AML-193 (cell line): ENCODE results near the gene OTOG.

Experiments
- DNase-seq, 2 experiments: peaks; one replicate each; lab custom pipeline; 2025; lab: John Stamatoyannopoulos, UW

Gene OTOG

DNA sequence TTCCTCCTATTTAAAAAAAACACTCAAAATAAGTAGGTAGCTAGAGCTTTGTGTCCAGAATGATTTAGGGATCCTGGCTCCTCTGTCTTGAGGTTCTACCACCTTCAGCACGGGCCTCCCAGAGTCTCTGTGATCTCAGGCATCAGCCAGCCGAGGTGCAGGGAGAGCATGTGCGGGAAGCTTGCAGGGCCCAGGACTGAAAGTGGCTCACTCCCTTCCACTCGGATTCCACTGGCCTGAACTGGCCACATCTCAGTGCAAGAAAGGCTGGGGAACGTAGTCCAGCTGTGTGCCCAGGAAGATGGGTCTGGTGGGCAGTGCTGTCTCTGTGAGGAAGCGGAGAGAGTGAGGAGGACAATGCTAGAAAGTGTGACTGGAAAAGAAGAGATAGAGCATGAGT is 104.0 kb downstream of the OTOG start:
- no peak for DNase-seq

DNA sequence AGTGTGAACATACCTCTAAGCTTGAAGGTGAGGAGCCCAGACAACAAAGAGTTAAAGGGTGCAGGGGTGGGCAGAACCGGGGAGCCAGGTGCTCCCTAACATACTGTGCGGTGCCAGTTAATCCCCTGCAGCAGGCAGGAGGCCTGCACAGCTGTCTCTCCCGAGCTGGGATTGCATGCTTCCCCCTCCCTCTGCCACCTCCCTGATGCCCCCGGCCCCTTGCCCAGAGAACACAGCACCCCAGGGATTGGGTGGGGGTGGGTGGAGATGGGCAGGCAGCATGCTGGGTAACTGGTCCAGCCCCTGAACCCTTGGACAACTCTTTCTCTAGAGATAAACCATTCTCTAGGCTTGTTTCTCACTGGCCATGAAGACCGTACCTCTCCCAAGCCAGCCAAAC is 104.6 kb downstream of the OTOG start:
- DNase-seq: no peak

DNA sequence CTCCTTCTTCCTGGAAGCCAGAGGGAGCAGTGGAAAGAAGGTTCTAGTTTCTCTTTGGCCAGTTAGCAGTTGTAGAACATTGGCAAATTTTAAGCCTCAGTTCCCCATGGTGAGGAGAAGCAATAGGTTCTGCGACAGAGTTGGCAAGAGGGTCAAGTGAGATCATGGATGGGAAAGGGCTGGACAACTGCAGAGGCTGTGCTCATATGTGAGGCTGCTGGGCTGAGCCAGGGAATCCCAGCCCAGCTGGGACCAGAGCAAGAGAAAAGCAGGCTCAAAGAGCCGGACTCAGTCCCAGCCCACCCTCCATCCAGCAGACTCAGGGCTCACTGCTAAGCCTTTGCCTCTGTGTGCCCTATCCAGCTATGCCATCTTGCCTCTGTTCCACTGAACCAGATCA is 105.5 kb downstream of the OTOG start:
- no peak for DNase-seq

DNA sequence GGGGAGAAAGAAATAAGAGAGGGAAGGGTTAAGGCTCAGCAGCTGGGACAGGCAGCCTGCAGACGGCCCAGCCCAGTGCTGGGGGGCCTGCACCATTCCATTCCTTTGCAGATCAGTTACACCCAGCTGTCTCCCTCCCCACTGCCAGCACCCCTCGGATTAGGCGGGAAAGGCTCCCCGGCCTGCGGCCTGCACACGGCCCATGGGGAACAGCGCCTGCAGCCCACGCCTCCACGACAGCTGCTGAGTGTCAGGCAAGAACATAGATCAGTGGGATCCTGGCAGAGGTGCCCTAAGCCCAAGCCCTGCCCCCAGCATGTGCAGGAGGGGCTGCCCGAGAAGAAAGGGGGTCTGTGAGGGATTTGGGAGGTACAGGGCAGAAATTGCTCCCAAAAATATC is 106.6 kb downstream of the OTOG start:
- no peak for DNase-seq

DNA sequence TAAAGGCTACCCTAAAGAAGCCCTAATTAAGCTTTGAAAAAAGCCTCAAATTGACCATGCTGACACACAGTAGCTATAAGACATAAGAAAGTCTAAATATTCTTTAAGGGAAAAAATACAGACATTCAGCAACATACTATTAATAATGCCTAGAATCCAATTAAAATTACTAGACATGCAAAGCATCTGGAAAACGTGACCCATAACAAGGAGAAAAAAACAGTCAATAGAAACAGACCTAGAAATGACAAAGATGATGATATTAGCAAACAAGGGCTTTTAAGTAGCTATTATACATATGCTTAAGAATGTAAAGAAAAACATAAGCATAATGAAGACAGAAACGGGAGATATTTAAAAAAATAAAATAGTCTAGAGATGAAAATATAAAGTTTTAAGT is 108.6 kb downstream of the OTOG start:
- DNase-seq: no peak

DNA sequence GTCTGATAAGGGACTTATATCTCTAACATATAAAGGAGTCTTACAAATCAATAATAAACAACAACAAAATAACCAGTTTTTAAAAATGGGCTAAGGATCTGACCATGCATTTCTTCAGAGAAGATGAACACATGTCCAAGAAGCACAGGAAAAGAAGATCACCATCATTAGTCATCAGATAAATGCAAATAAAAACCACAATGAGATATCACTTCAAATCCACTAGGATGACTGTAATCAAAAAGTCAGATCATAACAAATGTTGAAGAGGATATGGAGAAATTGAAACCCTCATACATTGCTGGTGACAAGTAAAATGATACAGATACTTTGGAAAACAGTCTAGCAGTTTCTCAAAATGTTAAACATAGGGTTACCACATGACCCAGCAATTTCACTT is 111.2 kb downstream of the OTOG start:
- DNase-seq: no peak

DNA sequence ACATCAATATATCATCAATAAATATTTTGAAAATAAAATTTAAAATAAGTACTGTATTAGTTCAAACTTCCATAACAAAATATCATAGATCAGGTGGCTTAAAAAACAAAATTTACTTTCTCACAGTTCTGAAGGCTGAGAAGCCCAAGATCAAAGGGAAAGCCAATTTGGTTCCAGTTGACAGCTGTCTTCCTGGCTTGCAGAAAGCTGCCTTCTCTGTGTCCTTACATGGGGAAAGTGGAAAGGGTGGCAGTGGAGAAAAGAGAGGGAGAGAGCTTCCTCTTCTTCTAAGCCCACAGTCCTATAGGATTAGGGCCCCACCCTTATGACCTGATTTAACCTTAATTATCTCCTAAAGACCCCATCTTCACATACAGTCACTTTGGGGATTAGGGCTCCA is 121.1 kb downstream of the OTOG start:
- DNase-seq: no peak

DNA sequence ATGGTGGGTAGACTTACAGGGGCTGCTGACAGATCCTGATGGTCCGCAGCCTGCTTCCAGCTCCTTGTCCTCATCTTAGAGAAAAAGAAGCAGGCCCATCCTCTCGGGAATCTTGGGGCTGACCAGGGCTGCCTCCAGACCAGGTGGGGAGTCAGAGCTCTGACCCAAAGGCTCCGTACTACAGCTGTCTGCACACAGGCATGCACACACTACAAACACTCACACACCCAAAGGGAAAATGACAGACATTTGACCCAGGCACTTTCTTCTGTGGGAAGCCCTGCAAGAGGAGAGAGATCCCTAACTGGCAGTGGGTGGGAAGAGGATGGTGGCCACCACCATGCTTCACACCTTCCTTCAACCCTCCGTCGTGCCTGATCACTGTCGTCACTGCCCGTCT is 125.4 kb downstream of the OTOG start:
- no peak for DNase-seq

DNA sequence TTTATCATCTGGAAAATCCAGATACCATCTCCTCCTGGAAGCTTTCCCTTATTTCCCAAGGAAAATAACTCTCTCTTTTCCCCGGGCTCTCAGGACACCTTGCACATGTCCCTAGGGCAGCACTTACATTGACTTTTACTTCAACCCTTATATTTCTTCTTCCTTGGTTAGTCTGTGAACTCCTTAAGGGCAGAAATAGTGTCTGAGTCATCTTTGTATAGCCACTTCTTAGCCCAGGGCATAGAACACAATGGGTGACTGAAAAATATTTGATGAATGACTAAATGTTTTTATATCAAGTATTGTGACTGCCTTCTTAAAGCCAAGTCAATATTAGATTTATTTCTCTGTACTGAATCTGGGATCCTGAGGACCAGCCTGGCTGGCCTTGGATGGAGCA is 126.9 kb downstream of the OTOG start:
- DNase-seq: no peak

DNA sequence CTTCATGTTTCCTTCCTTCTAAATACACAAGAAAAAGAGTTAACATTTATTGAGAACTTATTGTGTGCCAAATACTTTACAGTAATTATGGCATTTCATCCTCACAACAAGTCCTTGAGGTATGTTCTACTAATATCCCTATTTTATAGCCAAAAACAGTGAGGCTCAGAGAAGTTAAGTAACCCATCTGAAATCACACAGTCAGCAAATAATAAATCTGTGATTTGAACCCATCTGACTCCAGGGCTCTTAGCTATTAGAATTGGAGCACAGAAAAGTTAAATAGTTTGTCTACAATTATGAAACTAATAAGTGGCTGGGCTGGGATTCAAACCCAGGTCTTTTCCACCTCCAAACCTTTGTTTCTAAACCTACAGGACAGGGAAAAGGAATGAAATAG is 135.8 kb downstream of the OTOG start:
- no peak for DNase-seq

DNA sequence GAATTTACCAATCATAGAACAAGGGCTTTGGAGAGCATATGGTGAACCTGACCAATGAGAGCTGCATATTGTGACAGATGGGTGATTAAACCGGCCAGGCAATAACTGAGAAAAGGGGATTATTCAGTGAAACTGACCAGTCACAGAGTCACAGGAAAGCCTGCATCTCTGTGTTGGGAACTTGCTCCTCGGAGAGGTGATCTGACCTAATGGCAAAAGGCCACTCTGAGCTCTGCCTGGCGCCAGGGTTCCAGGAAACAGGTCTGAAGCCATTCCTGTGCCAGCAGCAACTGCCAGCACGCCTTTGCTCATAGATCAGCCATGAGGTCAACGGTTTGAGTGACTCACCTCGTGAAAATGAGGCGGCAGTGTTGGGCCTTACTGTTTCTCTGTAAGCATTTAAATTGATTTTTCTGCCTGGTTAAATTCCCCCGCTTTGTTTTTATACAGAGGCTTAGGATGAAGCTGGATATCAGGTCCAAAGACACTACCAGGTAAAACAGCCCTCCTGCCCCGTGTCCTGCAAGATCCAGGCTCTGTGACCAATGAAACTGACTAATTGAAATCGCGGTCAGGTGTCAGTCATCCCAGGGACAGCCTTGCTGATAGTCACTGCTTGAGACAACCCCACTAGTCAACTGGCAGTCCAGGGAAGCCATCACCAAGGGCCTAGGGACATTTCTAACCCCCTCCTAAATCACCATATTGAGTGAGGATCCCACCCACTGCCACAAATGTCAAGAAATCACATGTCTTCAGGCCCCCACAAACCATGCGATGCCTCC is 136.5 kb downstream of the OTOG start:
- DNase-seq: no peak

DNA sequence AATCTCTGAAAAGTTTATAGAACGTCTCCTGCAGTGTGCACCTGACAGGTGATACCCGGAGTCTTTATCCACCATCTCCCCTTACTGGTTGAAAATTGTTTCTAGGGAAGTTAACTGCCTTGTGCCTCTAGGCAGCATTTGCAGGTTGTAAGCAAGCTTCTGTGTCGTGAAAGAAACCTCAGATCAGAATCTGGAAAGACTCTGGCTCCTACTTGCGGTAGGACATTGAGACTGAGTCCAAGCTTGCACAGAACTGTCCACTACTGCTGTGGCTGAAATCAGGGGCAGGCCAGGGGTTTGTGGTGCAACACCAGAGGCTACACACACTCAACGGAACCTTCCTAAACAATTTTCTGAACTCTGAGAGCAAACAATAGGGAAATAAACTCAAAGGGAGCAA is 137.5 kb downstream of the OTOG start:
- DNase-seq: no peak

DNA sequence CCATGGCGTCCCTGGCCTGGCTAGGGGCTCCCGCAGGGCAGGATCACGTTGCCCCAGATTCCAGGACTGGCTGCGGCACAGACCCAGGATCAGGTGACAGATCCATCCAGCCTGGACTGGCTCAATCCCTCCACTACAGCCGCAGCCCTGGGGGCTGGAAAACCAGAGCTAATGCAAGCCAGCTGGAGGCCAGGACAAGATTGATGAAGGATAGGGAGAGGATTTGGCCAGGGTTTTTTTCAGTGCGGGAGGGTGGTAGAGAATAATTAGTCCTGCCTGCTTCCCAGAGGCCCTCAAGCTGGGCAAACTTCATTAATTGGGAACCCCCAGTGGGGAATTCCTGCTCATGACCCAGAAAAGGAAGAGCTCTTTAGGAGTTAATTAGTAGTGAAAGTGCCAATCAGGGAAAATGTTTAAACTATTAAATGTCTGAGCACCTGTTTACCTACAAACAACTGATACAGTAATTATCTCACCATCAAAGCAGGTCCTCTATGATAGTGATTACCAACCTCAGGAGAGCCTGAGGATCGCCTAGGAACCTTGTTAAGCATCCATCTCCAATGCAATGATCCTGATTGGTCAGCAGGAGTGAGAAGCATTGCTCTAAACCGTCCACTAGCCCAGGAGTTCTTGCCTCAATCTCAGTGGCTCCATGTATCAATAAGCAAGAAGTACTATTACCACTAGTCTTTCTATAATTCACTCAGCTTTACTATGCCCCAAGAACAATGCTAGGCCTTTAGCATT is 139.3 kb downstream of the OTOG start:
- DNase-seq: no peak

DNA sequence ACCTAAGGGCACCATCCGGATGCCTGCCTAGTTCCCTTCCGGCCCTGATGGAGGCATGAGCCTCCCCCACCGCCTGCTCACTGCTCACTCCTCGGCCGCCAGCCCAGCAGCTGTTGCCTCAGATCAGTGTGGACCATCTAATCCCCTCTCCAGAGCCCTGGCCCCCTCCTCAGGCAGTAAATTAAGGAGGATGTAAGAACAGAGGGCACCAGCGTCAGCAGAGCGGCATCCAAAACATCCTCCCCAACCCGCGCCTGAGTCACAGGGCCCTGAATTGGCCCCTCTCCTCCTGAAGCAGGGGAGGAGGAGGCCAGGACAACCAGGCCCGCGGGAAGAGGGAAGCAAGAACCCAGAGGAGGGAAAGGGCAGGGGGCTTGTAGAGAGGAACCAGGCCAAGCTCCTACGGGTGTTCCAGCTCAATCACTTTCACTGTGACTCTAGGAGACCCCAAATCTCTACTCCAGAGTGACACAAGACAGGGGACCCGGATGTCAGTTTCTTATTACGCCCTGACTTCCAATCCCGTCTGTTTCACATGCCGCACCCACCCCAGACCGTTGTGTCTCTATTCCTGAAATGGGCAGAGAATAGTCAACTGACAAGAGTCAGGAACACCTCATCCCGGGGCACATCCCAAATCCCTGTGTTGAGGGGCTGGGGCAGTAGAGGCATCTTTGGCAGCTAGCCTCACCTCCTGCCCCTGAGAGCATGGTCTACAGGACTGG is 141.0 kb downstream of the OTOG start:
- no peak for DNase-seq

DNA sequence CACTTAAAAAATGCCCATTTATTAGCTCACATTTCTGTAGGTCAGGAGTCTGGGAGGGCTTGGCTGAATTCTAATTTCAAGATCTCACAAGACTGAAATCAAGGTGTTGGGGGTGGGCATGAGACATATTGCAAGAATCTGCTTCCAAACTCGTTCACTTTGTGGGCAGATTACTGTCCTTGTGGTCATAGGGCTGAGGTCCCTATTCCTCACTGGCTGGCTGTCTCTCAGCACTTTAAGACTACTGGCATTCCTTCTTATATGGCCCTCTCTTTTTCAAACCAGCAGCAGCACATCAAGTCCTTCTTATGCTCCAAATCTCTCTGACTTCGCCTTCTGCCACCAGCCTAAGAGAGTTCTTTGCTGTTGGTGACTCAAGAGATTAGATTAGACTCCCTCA is 144.5 kb downstream of the OTOG start:
- DNase-seq: no peak

DNA sequence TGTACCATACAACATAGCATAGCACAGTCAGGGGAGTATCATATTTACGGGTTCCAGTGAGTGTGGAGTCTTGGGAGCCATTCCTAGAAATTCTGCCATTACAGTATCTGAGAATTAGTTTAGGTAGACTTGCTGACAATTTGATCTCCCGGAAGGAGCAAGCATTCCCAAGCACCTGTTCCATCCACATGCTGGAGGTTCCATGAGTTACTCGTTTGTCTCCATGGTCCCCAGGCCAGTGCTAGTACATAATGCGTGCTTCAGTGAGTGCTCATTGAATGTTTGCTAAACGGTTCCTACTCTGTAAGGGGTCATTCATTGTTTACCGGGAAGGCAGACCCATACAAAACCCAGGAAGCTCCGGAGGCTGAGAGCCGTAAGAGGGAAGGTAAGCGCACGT is 144.9 kb downstream of the OTOG start:
- DNase-seq: no peak

DNA sequence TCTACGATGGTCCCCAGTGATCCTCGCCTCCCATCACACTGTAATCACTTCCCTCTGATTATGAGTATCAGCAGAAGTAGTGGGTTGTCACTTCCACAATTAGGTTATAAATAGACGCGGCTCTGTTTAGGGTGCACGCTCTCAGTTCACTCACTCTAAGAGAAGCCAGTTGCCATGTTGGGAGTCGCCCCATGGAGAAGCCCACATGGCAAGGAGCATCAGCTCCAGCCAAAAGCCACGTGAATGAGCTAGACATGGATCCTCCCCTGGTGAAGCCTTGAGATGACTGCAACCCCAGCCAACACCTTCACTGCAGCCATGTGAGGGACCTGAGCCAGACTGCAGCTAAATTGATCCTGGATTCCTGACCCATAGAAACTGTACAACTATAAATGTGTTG is 145.9 kb downstream of the OTOG start:
- no peak for DNase-seq

DNA sequence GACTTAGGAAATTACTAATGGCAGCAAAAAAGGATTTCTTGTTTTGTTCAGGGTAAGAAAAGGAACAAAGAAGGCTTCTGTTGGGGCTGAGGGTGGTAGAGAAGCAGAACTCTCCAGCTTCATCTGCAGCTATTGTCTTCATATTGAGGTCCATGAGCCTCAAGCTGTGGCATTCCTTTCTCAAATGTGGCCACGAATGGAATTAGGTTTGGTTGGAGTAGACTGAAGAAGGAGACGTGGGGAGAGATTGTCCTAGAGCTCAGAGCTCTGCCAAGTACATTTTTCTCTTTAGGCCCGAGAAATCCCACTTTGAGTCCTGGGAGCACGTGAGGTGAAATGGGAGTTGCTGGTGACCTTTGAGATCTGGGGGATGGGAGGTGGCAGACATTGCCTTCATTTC is 146.5 kb downstream of the OTOG start:
- no peak for DNase-seq

DNA sequence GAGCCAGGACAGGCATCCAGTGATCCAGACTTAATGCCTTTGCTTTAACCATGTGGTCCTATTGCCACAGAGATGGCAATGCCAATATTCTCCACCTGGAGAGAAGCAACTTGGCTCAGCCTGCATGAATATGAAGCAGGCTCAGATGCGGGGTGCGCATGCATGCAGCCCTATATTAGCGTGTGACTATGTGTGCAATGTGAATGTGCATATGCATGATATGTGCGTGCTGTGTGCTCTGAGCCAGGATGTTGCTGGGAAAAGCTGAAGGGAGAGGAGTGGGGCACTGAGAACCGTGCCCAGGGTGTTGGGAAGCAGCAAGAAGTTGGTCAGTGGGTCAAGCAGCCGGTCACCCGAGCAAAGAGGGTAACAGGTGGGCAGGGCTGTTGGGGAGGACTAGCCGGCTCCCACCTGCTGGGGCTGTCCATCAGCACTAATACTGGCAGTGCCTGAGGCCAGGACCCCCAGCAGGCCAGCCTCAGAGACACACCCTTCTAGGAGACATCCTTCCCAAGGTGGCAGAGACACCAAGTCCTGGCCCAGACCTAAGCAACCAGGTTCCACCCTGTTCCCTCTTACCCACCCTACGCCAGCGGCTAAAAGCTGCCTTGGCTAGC is 147.5 kb downstream of the OTOG start:
- no peak for DNase-seq

DNA sequence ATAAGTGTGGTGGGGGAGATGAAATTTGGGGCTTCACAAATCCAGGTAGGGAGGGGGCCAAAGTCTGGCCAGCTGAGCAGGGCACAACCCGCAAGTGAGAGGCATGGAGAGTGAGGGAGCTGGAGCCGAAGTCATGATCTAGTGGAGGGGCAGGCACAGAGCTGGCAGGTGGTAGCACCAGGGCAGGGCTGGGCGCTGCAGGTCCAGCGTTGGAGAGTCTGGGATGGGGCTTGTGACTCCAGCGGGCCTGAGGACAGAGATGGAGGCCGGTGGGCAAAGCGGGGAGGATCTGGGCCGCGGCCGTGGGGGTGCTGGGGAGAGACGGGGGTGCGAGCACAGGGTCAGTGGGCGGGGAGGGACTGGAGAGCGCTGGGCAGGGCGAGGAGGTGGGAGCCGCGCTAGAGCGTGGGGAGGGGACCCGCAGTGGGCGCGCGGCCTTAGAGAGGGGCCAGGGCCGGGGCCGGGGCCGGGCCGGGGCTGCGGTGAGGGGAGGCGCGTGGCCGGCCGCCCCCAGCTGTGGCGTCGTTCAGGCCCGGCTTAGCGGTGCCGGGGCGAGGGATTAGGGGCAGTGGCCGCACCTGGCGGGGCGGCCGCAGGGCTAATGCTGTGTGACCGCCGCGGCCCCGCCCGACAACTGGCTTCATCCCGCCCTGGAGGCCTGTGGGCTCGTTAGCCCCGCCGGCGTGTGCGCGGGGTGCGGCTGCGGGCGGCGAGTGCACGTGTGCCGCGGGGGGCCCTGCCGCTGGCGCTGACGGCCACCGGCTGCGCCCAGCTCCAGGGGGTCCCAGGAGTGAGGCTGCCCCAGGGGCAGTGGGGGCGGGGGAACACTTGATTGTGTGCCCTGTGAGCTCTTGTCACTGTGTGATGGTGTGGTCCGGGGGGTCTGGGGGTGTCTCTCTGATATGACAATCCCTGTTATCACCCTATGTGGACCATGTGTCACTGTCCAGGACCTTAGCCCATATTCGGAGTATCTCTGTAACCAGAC is 148.7 kb downstream of the OTOG start:
- no peak for DNase-seq

DNA sequence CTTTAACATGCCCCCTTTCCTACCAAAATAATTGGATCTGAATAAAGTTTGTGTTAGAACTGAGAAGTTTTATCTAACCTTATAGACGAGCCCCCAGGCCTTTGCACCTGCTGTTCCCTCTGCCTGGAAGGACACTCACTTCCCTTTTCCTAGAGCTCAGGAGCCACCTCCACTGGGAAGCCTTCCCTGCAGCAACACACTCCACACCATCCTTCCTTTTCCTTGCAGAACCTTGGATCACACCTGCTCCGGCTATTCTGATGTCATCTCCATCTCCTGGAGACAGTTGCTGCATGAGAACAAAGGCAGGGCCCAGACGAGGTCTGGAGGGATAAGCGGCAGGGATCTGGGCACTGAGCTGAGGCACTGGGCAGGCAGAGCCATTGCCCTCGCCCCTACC is 149.7 kb downstream of the OTOG start:
- DNase-seq: no peak
